ENCODE measurements around the gene NTRK3. TPM values are rescaled to one million over a fixed set of nuclear protein-coding genes. Genes with fewer than 3 reads are reported as not detected.

Gene NTRK3
- total RNA-seq, 1 experiment from 2014 or later: not detected

DNA sequence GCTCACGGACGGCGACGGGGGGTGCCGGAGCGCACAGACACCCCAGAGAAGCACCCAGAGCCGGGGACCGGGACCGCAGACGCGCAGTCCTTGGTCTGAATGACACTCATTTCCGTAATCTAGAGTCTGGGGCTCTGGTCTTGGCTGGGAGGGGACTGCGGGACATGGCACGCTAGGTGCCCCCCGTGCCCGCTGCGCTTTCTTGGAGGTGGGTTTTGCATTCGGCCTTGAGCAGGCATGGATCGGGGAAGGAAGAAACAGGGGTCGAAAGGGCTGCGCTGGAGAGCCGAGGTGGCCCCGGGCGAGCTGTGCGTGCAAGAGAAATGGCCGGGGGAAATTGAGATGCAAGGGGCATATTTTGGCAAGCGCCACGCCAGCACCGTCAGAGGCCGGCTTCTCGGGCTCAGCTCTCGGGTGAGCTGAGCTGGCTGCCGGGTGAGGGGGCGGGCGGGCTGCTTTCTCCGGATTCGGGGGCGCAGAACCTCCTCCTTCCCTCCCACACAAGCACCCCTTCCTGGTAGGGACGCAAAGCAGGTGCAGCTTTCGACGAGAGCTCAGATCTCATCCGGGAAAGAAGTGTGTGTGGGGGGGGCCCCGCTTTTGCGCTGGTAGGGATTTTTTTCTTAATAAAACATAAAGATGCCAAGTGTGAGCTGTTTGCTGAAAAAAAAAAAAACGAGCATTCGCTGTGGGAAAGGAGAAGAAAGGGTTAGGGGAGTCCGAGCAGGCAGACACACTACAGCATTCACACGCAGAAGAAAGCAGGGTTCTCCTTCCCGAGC is 963 bp upstream of the NTRK3 start:
- H3K4me1 ChIP-seq (replicated peaks; ENCODE audit: insufficient read depth): no peaks in the 10 kb centered on the region
- POLR2A ChIA-PET (ENCODE audit: unreplicated experiment): no interaction called here
- intact Hi-C loops (cut with micrococcal nuclease; ENCODE audit: unreplicated experiment): no loop called here
- TF ChIP-seq, protein P1, sequence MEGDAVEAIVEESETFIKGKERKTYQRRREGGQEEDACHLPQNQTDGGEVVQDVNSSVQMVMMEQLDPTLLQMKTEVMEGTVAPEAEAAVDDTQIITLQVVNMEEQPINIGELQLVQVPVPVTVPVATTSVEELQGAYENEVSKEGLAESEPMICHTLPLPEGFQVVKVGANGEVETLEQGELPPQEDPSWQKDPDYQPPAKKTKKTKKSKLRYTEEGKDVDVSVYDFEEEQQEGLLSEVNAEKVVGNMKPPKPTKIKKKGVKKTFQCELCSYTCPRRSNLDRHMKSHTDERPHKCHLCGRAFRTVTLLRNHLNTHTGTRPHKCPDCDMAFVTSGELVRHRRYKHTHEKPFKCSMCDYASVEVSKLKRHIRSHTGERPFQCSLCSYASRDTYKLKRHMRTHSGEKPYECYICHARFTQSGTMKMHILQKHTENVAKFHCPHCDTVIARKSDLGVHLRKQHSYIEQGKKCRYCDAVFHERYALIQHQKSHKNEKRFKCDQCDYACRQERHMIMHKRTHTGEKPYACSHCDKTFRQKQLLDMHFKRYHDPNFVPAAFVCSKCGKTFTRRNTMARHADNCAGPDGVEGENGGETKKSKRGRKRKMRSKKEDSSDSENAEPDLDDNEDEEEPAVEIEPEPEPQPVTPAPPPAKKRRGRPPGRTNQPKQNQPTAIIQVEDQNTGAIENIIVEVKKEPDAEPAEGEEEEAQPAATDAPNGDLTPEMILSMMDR (conservative IDR thresholded peaks at IDR 0.05): no peak
- TF ChIP-seq EZH2 (IDR thresholded peaks at IDR 0.05; ENCODE audit: low read depth): no peak
- no peaks in the 10 kb centered on the region for H3K9me3 ChIP-seq (ENCODE audit: insufficient read depth, low read depth)
- no peak overlapping the region for H3K4me3 ChIP-seq
- H4K20me1 ChIP-seq (ENCODE audit: insufficient read depth): no peaks in the 10 kb centered on the region
- no peak overlapping the region for H2AFZ ChIP-seq
- BruUV-seq (replicated peaks): no TSS peak
- CTCF ChIA-PET: no interaction called here
- H3F3A ChIP-seq (ENCODE audit: insufficient read depth, low read depth): no peaks in the 10 kb centered on the region
- no peak for DNase-seq
- H3K36me3 ChIP-seq (ENCODE audit: low read depth): no peaks in the 10 kb centered on the region
- no peak overlapping the region for H3K4me2 ChIP-seq
- H3K27me3 ChIP-seq (ENCODE audit: insufficient read depth, low read depth): 0 out of 2 replicates have a peak, but pooled peaks cover 15% of the 10 kb centered on the region
- H3K9me2 ChIP-seq (ENCODE audit: insufficient read depth): no peaks in the 10 kb centered on the region
- no peaks in the 10 kb centered on the region for H3K79me2 ChIP-seq (ENCODE audit: low read depth)
- no peak overlapping the region for H3K27ac ChIP-seq

DNA sequence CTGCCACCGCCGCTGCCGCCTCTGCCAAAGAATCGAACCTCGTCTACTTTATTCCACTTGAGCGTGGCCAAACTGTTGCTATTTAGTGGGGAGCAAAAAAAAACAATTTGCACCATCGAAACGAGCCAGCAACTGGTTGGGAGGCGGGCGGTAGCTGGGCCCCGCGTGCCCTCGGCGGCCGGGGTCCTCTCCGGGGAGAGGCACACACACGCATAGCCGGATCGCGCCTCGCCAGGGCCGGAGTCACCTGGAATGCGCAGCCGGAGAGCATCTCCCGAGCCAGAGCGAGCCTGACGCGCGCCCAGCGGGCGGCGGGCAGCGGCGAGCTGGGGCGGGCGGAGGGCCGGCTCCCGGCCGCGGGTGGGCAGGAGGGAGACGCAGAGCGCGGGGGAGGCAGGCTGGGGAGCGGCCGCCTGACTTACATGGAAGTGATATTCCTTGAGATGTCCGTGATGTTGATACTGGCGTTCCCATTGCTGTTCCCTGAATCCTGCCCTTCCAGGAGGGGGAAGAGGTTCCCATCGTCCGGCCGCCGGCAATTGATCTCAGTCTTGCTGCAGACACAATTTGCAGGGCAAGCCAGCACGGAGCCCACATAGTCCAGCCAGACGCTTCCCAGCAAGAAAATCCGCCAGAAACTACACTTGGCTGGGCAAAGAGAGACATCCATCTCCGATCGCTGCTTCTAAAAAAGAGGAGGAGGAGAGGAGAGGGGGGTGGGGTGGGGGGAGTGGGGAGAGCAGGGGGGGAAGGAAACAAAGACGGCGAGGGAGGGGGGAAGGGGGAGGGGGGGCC is 858 bp downstream of the NTRK3 start:
- H3K4me3 ChIP-seq: no peak overlapping the region
- H3K36me3 ChIP-seq (ENCODE audit: low read depth): no peaks in the 10 kb centered on the region
- no peaks in the 10 kb centered on the region for H3K4me1 ChIP-seq (replicated peaks; ENCODE audit: insufficient read depth)
- no peak overlapping the region for H2AFZ ChIP-seq
- H3K9me2 ChIP-seq (ENCODE audit: insufficient read depth): no peaks in the 10 kb centered on the region
- intact Hi-C loops (cut with micrococcal nuclease; ENCODE audit: unreplicated experiment): no loop called here
- POLR2A ChIA-PET (ENCODE audit: unreplicated experiment): no interaction called here
- no TSS peak for BruUV-seq (replicated peaks)
- no peak overlapping the region for H3K27ac ChIP-seq
- no peak for DNase-seq
- H3K4me2 ChIP-seq: no peak overlapping the region
- H3K27me3 ChIP-seq (ENCODE audit: insufficient read depth, low read depth): no peaks in the 10 kb centered on the region
- H3K9me3 ChIP-seq (ENCODE audit: insufficient read depth, low read depth): no peaks in the 10 kb centered on the region
- CTCF ChIA-PET: no interaction called here
- TF ChIP-seq, protein P1 (conservative IDR thresholded peaks at IDR 0.05): no peak
- H3K79me2 ChIP-seq (ENCODE audit: low read depth): no peaks in the 10 kb centered on the region
- H4K20me1 ChIP-seq (ENCODE audit: insufficient read depth): no peaks in the 10 kb centered on the region
- no peaks in the 10 kb centered on the region for H3F3A ChIP-seq (ENCODE audit: insufficient read depth, low read depth)

DNA sequence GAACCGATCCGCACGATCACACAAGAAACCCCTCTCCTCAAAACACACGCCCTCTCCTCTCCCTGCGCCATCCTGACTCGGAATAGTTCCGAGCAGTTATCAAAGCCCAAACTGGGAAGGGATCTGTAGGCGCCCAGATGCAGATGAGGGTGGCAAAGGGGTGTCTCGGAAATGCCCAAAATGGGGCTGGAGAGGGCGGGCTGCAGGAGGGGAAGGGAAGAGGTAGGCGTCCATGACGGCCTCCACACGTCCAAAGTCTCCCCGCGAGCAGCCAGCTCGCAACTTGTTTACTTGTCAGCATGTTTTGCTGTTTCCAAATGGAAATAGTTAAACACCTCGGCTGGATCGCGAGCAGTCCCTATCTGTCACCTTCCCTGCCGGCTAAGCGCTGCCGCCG is 1.5 kb downstream of the NTRK3 start:
- H3K4me1 ChIP-seq (replicated peaks; ENCODE audit: insufficient read depth): no peaks in the 10 kb centered on the region
- no peaks in the 10 kb centered on the region; the same call in 1 of the 2 replicates for H3K27me3 ChIP-seq (ENCODE audit: insufficient read depth, low read depth)
- no peaks in the 10 kb centered on the region for H3K79me2 ChIP-seq (ENCODE audit: low read depth)
- intact Hi-C loops (cut with micrococcal nuclease; ENCODE audit: unreplicated experiment): no loop called here
- no peaks in the 10 kb centered on the region for H4K20me1 ChIP-seq (ENCODE audit: insufficient read depth)
- H3K27ac ChIP-seq: no peak overlapping the region
- no peak overlapping the region for H3K4me3 ChIP-seq
- H2AFZ ChIP-seq: no peak overlapping the region
- TF ChIP-seq EZH2 (IDR thresholded peaks at IDR 0.05; ENCODE audit: low read depth): no peak
- TF ChIP-seq, protein P1 (conservative IDR thresholded peaks at IDR 0.05): no peak
- H3K9me2 ChIP-seq (ENCODE audit: insufficient read depth): no peaks in the 10 kb centered on the region
- no peaks in the 10 kb centered on the region for H3K9me3 ChIP-seq (ENCODE audit: insufficient read depth, low read depth)
- no peaks in the 10 kb centered on the region for H3F3A ChIP-seq (ENCODE audit: insufficient read depth, low read depth)
- ChIA-PET CTCF (no interaction called here), POLR2A (ENCODE audit: unreplicated experiment) (no interaction called here)
- DNase-seq: no peak
- BruUV-seq (replicated peaks): no TSS peak
- no peaks in the 10 kb centered on the region for H3K36me3 ChIP-seq (ENCODE audit: low read depth)
- no peak overlapping the region for H3K4me2 ChIP-seq

Measured in PC-9 (cell line).